GM13977 (cell line): Measurements from ENCODE around the gene PDLIM5.

Source experiments
- DNase-seq: peaks from one replicate; pipeline ENCODE4 v3.0.0; 2012; ENCODE audit warnings: low spot score
- in situ Hi-C: fragments of 300-500 bp; cut with MboI; formaldehyde crosslinking; loops from one replicate; pipeline ENCODE4 v1.12.0; 2022; ENCODE audit warnings: low sequenced_read_pairs, low pct_unique_long_range_greater_than_20kb, mixed read lengths, inconsistent platforms; ENCODE audit not compliant: unreplicated experiment
- TF ChIP-seq, protein P1 (sequence below): IDR thresholded peaks from 2 replicates; pipeline ENCODE4 v1.5.1; 2012; ENCODE audit warnings: mild to moderate bottlenecking, control low read depth; ENCODE audit not compliant: insufficient read depth; ENCODE audit errors: extremely low read depth, missing control alignments

PDLIM5 gene

DNA sequence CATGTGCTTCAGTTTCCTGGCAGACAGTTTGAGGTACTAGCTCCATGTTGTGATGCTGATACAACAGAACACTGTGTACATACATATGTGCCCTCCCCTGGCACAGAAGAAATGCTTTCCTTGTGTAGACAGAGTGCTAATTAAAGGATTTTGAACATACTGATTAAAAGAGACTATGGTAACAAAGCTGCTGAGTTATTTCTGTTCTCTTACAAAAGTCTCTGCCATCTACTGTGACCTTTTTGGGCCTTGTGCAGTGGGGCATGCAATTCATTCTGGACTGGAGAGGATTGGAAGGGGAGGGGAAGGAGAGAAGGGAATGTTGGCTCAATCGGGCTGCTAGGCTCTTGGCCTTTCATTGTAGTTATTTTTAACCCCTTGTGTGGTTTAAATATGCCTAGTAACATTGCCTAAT, 6.0 kb downstream of the PDLIM5 start:
- in situ Hi-C loops = no loop called here
- DNase-seq = no peak
- TF ChIP-seq, protein P1, sequence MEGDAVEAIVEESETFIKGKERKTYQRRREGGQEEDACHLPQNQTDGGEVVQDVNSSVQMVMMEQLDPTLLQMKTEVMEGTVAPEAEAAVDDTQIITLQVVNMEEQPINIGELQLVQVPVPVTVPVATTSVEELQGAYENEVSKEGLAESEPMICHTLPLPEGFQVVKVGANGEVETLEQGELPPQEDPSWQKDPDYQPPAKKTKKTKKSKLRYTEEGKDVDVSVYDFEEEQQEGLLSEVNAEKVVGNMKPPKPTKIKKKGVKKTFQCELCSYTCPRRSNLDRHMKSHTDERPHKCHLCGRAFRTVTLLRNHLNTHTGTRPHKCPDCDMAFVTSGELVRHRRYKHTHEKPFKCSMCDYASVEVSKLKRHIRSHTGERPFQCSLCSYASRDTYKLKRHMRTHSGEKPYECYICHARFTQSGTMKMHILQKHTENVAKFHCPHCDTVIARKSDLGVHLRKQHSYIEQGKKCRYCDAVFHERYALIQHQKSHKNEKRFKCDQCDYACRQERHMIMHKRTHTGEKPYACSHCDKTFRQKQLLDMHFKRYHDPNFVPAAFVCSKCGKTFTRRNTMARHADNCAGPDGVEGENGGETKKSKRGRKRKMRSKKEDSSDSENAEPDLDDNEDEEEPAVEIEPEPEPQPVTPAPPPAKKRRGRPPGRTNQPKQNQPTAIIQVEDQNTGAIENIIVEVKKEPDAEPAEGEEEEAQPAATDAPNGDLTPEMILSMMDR = no peak

DNA sequence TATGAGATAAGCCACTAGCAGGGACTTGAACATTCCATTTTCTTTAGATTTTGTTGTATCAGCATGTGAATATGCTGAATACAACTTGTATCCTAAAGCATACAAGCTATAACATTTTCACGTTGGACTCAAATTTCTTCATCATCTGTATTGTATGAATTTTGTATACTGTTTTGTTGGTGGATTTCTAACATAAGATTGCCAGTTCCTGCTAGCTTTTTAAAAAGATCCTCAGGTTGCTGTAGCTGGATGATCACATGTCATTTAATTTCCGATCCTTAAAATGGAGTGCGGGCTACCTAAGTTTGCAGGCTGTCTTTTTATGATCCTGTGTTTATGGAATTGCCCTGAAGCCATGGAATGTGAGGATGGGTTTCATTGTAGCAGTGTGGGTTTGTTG, 6.9 kb downstream of the PDLIM5 start:
- no peak for DNase-seq
- in situ Hi-C loops = no loop called here

GRCh38 chr4:94459462-94460161, 7.9 kb downstream of the PDLIM5 start:
- in situ Hi-C loops = no loop called here
- no peak for DNase-seq
- TF ChIP-seq, protein P1 = no peak

More for the DNA sequence above, 6.9 kb downstream of the PDLIM5 start:
- TF ChIP-seq, protein P1 = no peak

DNA sequence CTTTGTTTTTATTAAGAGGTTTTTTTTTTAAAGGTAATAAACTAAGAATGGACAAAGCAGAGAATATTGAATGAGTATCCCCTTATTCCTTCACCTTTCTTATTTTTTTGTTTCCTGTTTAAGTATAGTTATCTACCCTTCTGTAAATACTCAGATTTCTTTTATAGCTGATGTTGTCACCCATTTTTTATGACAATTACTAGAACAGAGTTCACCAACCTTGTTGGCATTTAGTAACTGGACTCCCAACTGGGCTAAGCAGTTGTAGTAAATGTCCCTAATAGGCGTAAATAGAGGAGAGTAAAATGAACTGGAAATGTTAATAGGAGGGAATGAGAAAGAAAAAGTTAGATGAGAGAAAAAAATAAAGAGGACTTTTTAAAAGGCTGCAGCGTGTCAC, 9.8 kb downstream of the PDLIM5 start:
- TF ChIP-seq, protein P1 = no peak
- in situ Hi-C loops = no loop called here
- DNase-seq = no peak

- TF ChIP-seq, protein P1 = no peak
- DNase-seq = no peak
Measured at GRCh38 chr4:94462572-94462971, 10.8 kb downstream of the PDLIM5 start.

GRCh38 chr4:94463771-94464170, 12.0 kb downstream of the PDLIM5 start:
- TF ChIP-seq, protein P1 = no peak
- DNase-seq = no peak
- in situ Hi-C loops = no loop called here

More at GRCh38 chr4:94462572-94462971, 10.8 kb downstream of the PDLIM5 start:
- in situ Hi-C loops = no loop called here

DNA sequence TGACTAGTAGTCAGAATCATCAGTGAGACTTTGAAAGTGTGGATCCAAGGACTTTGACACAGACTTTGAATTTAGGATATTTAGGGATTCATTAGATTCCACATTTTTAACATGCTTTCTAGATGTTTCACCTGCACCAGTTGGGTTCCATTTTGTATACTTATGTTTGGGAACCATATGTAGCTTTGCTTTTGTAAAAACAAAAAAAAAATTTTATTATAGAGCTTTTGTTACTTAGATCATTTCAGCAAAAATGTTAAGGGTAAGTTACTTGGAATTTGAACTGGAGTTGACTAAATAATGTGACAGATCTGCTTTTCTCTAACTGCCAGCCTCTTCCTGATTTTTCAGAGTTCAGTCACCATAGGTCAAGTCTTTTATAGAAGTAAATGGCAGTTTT, 14.6 kb downstream of the PDLIM5 start:
- TF ChIP-seq, protein P1 = no peak
- in situ Hi-C loops = no loop called here
- no peak for DNase-seq
